Measurements from ENCODE around the gene GPR173. TPM values are rescaled to one million over a fixed set of nuclear protein-coding genes. Genes with fewer than 3 reads are reported as not detected.

GPR173 gene
- total RNA-seq, 2 donors from 2014 or later: 7.0 to 9.4 TPM

DNA sequence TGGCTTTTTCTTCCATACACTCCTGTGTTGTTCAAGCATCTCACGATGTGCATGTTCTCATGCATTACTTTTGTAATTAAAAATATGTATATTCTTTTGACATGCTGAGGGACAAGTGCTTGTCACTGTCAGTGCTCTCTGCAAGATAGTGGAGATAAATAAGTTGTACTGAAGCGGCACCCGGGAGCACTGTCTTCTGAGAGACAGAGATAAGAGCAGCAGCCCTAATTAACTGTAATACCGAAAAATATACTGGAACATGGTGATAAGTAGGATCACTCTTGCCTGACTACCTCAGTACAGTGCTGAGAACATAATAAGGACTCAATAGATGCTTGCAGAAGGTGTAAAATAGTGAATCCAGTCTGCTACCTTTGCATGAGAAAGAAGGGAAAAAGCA is 9.4 kb upstream of the GPR173 start:
- no peak for DNase-seq
- Mint-ChIP-seq H3K4me3 (no peak overlapping the region), H3K36me3 (ENCODE audit: low read depth) (no peaks in the 10 kb centered on the region), H3K27me3 (ENCODE audit: insufficient read depth) (no peaks in the 10 kb centered on the region), H3K27ac (no peak overlapping the region), H3K4me1 (no peaks in the 10 kb centered on the region), H3K9me3 (peaks cover 56% of the 10 kb centered on the region)
- Histone ChIP-seq H3K36me3 (ENCODE audit: control insufficient read depth, insufficient read depth, low read length) (no peaks in the 10 kb centered on the region), H3K27me3 (ENCODE audit: control insufficient read depth, insufficient read depth, low read length, poor library complexity, severe bottlenecking) (no peaks in the 10 kb centered on the region), H3K9ac (ENCODE audit: extremely low read depth, low read length, poor library complexity, severe bottlenecking) (no peak overlapping the region), H3K27ac (ENCODE audit: low read depth, low read length) (no peak overlapping the region), H3K4me1 (ENCODE audit: control insufficient read depth, insufficient read depth, low read length) (no peaks in the 10 kb centered on the region), H3K4me3 (ENCODE audit: low read length) (no peak overlapping the region), H3K9me3 (ENCODE audit: control insufficient read depth, low read length) (no peaks in the 10 kb centered on the region)
- TF ChIP-seq, protein P1, sequence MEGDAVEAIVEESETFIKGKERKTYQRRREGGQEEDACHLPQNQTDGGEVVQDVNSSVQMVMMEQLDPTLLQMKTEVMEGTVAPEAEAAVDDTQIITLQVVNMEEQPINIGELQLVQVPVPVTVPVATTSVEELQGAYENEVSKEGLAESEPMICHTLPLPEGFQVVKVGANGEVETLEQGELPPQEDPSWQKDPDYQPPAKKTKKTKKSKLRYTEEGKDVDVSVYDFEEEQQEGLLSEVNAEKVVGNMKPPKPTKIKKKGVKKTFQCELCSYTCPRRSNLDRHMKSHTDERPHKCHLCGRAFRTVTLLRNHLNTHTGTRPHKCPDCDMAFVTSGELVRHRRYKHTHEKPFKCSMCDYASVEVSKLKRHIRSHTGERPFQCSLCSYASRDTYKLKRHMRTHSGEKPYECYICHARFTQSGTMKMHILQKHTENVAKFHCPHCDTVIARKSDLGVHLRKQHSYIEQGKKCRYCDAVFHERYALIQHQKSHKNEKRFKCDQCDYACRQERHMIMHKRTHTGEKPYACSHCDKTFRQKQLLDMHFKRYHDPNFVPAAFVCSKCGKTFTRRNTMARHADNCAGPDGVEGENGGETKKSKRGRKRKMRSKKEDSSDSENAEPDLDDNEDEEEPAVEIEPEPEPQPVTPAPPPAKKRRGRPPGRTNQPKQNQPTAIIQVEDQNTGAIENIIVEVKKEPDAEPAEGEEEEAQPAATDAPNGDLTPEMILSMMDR (conservative IDR thresholded peaks at IDR 0.05): no peak
- WGBS, 2 experiments (ENCODE audit: insufficient coverage in 1 of 2, insufficient read length in 1 of 2): 93% methylated on average over 3 of the region's 4 CpGs; no CpG with 5 or more reads in 1 of the 2 experiments

DNA sequence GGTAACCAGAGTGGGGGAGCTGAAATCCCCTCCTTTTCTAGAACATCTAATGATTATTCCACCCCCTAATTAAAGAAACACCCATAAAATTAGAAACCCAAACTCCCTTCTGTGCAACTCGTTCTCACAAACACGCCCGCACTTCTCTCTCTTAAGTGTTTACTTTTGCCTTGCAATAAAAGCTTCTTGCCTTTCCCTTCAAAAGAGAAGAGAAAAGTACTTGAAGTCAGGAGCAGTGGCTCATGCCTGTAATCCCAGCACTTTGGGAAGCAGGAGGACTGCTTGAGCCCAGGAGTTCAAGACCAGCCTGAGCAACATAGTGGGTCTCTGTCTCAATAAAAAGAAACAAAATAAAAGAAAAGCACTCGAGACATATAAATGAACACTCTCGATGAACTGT is 3.6 kb upstream of the GPR173 start:
- H3K9ac ChIP-seq (ENCODE audit: extremely low read depth, low read length, poor library complexity, severe bottlenecking): no peak overlapping the region
- H3K9me3 Mint-ChIP-seq: peaks cover 65% of the 10 kb centered on the region
- no peaks in the 10 kb centered on the region for H3K4me1 ChIP-seq (ENCODE audit: control insufficient read depth, insufficient read depth, low read length)
- no peaks in the 10 kb centered on the region for H3K27me3 ChIP-seq (ENCODE audit: control insufficient read depth, insufficient read depth, low read length, poor library complexity, severe bottlenecking)
- H3K4me3 ChIP-seq (ENCODE audit: low read length): no peak overlapping the region
- no peak for DNase-seq
- H3K27ac Mint-ChIP-seq: no peak overlapping the region
- H3K27ac ChIP-seq (ENCODE audit: low read depth, low read length): no peak overlapping the region
- no peaks in the 10 kb centered on the region for H3K4me1 Mint-ChIP-seq
- TF ChIP-seq, protein P1 (conservative IDR thresholded peaks at IDR 0.05): no peak
- no peaks in the 10 kb centered on the region for H3K27me3 Mint-ChIP-seq (ENCODE audit: insufficient read depth)
- no peaks in the 10 kb centered on the region for H3K9me3 ChIP-seq (ENCODE audit: control insufficient read depth, low read length)
- H3K4me3 Mint-ChIP-seq: no peak overlapping the region
- H3K36me3 ChIP-seq (ENCODE audit: control insufficient read depth, insufficient read depth, low read length): no peaks in the 10 kb centered on the region
- 100% methylated on average over 2 to 5 of the region's 5 CpGs for WGBS, 2 experiments (ENCODE audit: insufficient coverage in 1 of 2, insufficient read length in 1 of 2)
- no peaks in the 10 kb centered on the region for H3K36me3 Mint-ChIP-seq (ENCODE audit: low read depth)

DNA sequence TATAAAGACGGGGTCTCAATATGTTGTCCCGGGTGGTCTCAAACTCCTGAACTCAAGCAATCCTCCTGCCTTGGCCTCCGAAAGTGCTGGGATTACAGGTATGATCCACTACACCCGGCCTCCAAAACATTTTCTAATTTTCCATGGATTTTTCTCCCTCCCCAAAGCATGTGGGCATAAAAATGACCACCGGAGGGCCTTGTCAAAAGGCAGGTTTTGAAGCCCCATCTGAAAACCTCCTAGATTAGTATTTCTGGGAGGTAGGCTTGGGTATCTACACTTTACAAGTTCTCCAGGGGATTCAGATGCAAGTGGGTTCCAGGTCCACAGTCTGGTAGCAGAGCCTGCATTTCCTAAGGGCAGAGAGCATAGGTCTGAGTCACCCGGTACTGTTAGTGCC is 1.4 kb upstream of the GPR173 start:
- Histone ChIP-seq H3K27me3 (ENCODE audit: control insufficient read depth, insufficient read depth, low read length, poor library complexity, severe bottlenecking) (no peaks in the 10 kb centered on the region), H3K9ac (ENCODE audit: extremely low read depth, low read length, poor library complexity, severe bottlenecking) (no peak overlapping the region), H3K4me1 (ENCODE audit: control insufficient read depth, insufficient read depth, low read length) (no peaks in the 10 kb centered on the region), H3K4me3 (ENCODE audit: low read length) (no peak overlapping the region), H3K9me3 (ENCODE audit: control insufficient read depth, low read length) (no peaks in the 10 kb centered on the region), H3K36me3 (ENCODE audit: control insufficient read depth, insufficient read depth, low read length) (no peaks in the 10 kb centered on the region), H3K27ac (ENCODE audit: low read depth, low read length) (no peak overlapping the region)
- Mint-ChIP-seq H3K4me3 (no peak overlapping the region), H3K27ac (no peak overlapping the region), H3K27me3 (ENCODE audit: insufficient read depth) (no peaks in the 10 kb centered on the region), H3K4me1 (no peaks in the 10 kb centered on the region), H3K9me3 (peaks cover 62% of the 10 kb centered on the region), H3K36me3 (ENCODE audit: low read depth) (no peaks in the 10 kb centered on the region)
- peak; percentile 46 for DNase-seq
- 90 to 97% methylated on average over 2 to 6 of the region's 6 CpGs for WGBS, 2 experiments (ENCODE audit: insufficient coverage in 1 of 2, insufficient read length in 1 of 2)
- TF ChIP-seq, protein P1 (conservative IDR thresholded peaks at IDR 0.05): peak; percentile 65
